Small intestine (tissue), 7 donors: ENCODE data around the gene PKDCC. TPM values are rescaled to one million over a fixed set of nuclear protein-coding genes. Genes with fewer than 3 reads are reported as not detected.

Experiments
- DNase-seq, 2 donors: peaks; one replicate each; pipeline versions ENCODE4 v3.0.0 to v3.0.0-alpha.2; 2013
- FAIRE-seq: peaks from 2 replicates; lab custom pipeline; 2012; peaks lifted over from hg19 to GRCh38; lab: Jason Lieb, UNC
- H3K27ac ChIP-seq, 3 donors: one replicate each; pipeline ENCODE4 v1.5.1; 2013; ENCODE audit warnings: low read length in 2 of 3, mild to moderate bottlenecking in 2 of 3, control low read depth in 1 of 3, inconsistent platforms in 1 of 3, low read depth in 1 of 3, moderate library complexity in 1 of 3
- H3K27me3 ChIP-seq, 3 donors: one replicate each; pipeline ENCODE4 v1.6.1; 2013; ENCODE audit warnings: low read length in 3 of 3, inconsistent platforms in 1 of 3; ENCODE audit not compliant: control insufficient read depth in 3 of 3, insufficient read depth in 3 of 3
- H3K36me3 ChIP-seq, 3 donors: one replicate each; pipeline ENCODE4 v1.6.1; 2013; ENCODE audit warnings: low read length in 3 of 3, inconsistent platforms in 1 of 3, low read depth in 1 of 3, mild to moderate bottlenecking in 1 of 3, moderate library complexity in 1 of 3; ENCODE audit not compliant: control insufficient read depth in 3 of 3, insufficient read depth in 2 of 3
- H3K4me1 ChIP-seq, 3 donors: one replicate each; pipeline ENCODE4 v1.6.1; 2013; ENCODE audit warnings: low read length in 2 of 3, inconsistent platforms in 1 of 3, low read depth in 1 of 3, mild to moderate bottlenecking in 1 of 3, moderate library complexity in 1 of 3; ENCODE audit not compliant: control insufficient read depth in 3 of 3, insufficient read depth in 2 of 3
- H3K4me3 ChIP-seq, 3 donors: one replicate each; pipeline ENCODE4 v1.5.1; 2013; ENCODE audit warnings: low read length in 3 of 3, control low read depth in 1 of 3, inconsistent platforms in 1 of 3, low read depth in 1 of 3, mild to moderate bottlenecking in 1 of 3, moderate library complexity in 1 of 3
- H3K9me3 ChIP-seq, 2 donors: one replicate each; pipeline ENCODE4 v1.6.1; 2013; ENCODE audit warnings: low read depth in 1 of 2, low read length in 1 of 2; ENCODE audit not compliant: control insufficient read depth in 2 of 2, insufficient read depth in 1 of 2
- WGBS, 3 donors: extraction: QIAGEN DNeasy Blood & Tissue Kit; methylation state at CpG; one replicate each; pipeline ENCODE4 v1.1.7; 2013; 5-methylcytosine and 5-hydroxymethylcytosine counted together
- polyA plus RNA-seq, 4 donors: library from polyadenylated mRNA; stranded (reverse) in 3 of 4; unstranded in 1 of 4; fragments of 200-250 nt in 3 of 4; fragments of 120-200 nt in 1 of 4; gene quantifications; one replicate each; pipeline versions ENCODE4 v1.2.1 to v1.2.3, GENCODE V29; 2013
- donor health status: healthy with polysubstance abuse.
- donor health status: control.
- donor health status: control.
- donor health status: Bipolar disorder and iron deficiency.
- donor health status: healthy.

Gene PKDCC
- polyA plus RNA-seq, 4 donors, result 7.8 to 273 (median 71.6) TPM

GRCh38 chr2:42050010-42050702, 2.3 kb downstream of the PKDCC start:
- peaks cover 5 to 57% (median 6%) of the 10 kb centered on the region in 3 donors for H3K4me1 ChIP-seq
- H3K27ac ChIP-seq, result peak overlapping the region in 2 of 3 donors; percentile 87
- no peaks in the 10 kb centered on the region for H3K9me3 ChIP-seq
- DNase-seq (peak in 1 of 2 donors; percentile 54), FAIRE-seq (no peak)
- peak overlapping the region; percentile 2 to 71 (median 61) for H3K4me3 ChIP-seq
- H3K27me3 ChIP-seq, result peaks cover 0 to 3% (median 0%) of the 10 kb centered on the region in 3 donors
- peaks cover 0 to 58% (median 0%) of the 10 kb centered on the region in 3 donors for H3K36me3 ChIP-seq
- 18 to 44% (median 37%) methylated on average over 14 of the region's 14 CpGs for WGBS, 3 donors

GRCh38 chr2:42050703-42051542, 3.1 kb downstream of the PKDCC start:
- Histone ChIP-seq H3K27ac (peak overlapping the region in 2 of 3 donors; percentile 87), H3K4me3 (peak overlapping the region in 2 of 3 donors; percentile 2 to 71), H3K36me3 (peaks cover 0 to 65% (median 0%) of the 10 kb centered on the region in 3 donors), H3K9me3 (no peaks in the 10 kb centered on the region), H3K4me1 (peaks cover 6 to 61% (median 7%) of the 10 kb centered on the region in 3 donors), H3K27me3 (peaks cover 0 to 3% (median 0%) of the 10 kb centered on the region in 3 donors)
- 16 to 45% (median 38%) methylated on average over 8 of the region's 8 CpGs for WGBS, 3 donors
- FAIRE-seq, result no peak
- DNase-seq, result peak in 1 of 2 donors; percentile 75

- FAIRE-seq, result no peak
- peaks cover 0 to 72% (median 0%) of the 10 kb centered on the region in 3 donors for H3K36me3 ChIP-seq
- H3K4me3 ChIP-seq, result peak overlapping the region in 1 of 3 donors; percentile 71
- no peaks in the 10 kb centered on the region for H3K9me3 ChIP-seq
- DNase-seq, result peak in 1 of 2 donors; percentile 58
- peak overlapping the region in 2 of 3 donors; percentile 61 to 87 for H3K27ac ChIP-seq
- peaks cover 7 to 66% (median 9%) of the 10 kb centered on the region in 3 donors for H3K4me1 ChIP-seq
- 21 to 44% (median 29%) methylated on average over 11 of the region's 11 CpGs for WGBS, 3 donors
- peaks cover 0 to 3% (median 0%) of the 10 kb centered on the region in 3 donors for H3K27me3 ChIP-seq
These were observed 3.9 kb downstream of the PKDCC start for GRCh38 chr2:42051543-42052235.

DNA sequence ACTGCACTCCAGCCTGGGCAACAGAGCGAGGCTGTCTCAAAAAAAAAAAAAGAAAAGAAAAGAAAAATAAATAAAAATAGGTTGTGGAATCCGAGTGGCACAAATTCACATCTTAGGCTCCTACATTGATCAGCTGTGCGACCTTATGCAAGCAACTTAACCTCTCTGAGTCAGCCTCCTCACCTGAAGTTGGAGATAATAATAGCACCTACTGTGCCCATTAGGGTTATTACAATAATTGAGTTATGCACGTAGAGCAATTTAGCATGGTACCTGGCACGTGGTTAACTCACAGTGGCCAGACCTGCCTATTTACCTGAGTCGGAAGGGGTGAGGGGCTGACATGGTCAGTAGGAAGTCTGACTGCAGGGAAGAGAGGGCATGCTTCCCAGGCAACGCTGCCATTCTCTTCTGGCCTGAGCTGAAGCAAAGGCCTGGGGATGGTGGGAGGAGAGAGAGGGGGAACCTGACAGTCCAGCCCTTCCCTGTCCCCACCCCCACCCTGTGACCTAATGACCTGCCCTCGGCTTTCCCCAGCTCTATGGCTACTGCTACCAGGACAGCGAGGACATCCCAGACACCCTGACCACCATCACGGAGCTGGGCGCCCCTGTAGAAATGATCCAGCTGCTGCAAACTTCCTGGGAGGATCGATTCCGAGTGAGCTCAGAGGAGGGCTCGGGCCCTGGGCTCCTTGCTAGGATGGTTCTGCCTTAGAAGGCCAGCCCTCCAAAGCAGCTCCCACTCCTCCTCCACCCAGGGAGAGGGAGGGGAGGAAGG, 5.1 kb downstream of the PKDCC start:
- 13 to 49% (median 43%) methylated on average over 11 to 14 of the region's 14 CpGs for WGBS, 3 donors
- peaks cover 7 to 71% (median 15%) of the 10 kb centered on the region in 3 donors for H3K4me1 ChIP-seq

DNA sequence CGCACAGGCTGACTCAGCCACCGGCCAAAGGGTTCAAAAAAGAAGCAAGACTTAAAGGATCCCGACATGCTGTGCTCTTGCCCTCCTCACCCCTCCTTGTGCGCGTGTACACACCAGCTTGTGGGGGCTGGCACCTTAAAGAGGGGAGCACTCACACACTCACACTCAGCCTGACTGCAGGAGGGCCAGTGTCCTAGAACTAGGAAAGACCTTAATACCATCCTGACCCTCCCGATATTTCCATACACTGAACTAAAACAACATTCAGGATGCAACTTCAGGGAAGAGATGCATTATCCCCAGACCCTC, 5.6 kb downstream of the PKDCC start:
- H3K9me3 ChIP-seq, result no peaks in the 10 kb centered on the region
- FAIRE-seq, result no peak
- peaks cover 0 to 89% (median 0%) of the 10 kb centered on the region in 3 donors for H3K36me3 ChIP-seq
- no peak overlapping the region for H3K4me3 ChIP-seq
- H3K27me3 ChIP-seq, result no peaks in the 10 kb centered on the region
- H3K4me1 ChIP-seq, result peaks cover 7 to 76% (median 15%) of the 10 kb centered on the region in 3 donors
- DNase-seq, result no peak
- H3K27ac ChIP-seq, result peak overlapping the region in 2 of 3 donors; percentile 87 to 92
- WGBS, 3 donors, result 19 to 41% (median 25%) methylated on average over 6 of the region's 6 CpGs

More for the DNA sequence above, 5.1 kb downstream of the PKDCC start:
- no peak overlapping the region for H3K4me3 ChIP-seq
- H3K9me3 ChIP-seq, result no peaks in the 10 kb centered on the region
- H3K27me3 ChIP-seq, result no peaks in the 10 kb centered on the region
- no peak for FAIRE-seq
- peak overlapping the region in 2 of 3 donors; percentile 87 to 92 for H3K27ac ChIP-seq
- peaks cover 0 to 84% (median 0%) of the 10 kb centered on the region in 3 donors for H3K36me3 ChIP-seq
- DNase-seq, result peak in 1 of 2 donors; percentile 66

DNA sequence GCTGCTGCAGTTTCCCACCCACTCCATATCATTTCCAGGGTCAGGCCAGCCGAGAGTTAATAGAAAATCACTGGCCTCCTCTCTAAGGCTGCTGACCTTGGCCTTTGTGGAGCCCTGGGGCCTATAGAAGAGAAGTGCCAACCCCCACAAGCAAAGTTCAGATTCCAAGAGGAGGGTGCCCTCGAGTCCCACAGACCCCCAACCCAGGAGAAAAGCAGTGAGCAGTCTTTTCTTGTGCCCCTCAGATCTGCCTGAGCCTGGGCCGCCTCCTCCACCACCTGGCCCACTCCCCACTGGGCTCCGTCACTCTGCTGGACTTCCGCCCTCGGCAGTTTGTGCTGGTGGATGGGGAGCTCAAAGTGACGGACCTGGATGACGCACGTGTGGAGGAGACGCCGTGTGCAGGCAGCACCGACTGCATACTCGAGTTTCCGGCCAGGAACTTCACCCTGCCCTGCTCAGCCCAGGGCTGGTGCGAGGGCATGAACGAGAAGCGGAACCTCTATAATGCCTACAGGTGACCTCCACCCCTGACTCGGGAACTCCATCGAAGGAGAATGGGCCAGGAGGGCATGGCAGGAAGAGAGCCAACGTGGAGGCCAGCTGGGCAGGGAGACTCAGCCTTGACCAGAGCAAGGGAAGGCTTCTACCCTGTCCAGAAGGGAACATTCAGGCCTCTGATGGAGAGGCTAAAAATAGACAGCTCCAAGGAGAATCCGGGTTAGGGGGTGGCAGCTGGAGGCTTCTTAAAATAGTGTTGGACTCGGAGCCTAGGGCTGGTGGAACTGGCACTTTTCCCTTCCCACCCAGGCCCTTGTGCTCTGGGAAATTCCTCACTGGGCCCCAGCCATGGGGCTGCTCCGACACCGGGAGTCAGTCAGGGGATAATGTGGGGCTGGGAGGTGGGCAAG, 6.2 kb downstream of the PKDCC start:
- FAIRE-seq (no peak), DNase-seq (peak; percentile 74 to 85)
- H3K27ac ChIP-seq, result peak overlapping the region; percentile 33 to 92 (median 87)
- H3K4me3 ChIP-seq, result no peak overlapping the region
- no peaks in the 10 kb centered on the region for H3K9me3 ChIP-seq
- peaks cover 7 to 82% (median 15%) of the 10 kb centered on the region in 3 donors for H3K4me1 ChIP-seq
- H3K36me3 ChIP-seq, result peaks cover 0 to 95% (median 0%) of the 10 kb centered on the region in 3 donors
- no peaks in the 10 kb centered on the region for H3K27me3 ChIP-seq
- WGBS, 3 donors, result 19 to 49% (median 35%) methylated on average over 24 of the region's 24 CpGs
